HFF-Myc (cell line): ENCODE data around the gene ZNF385A.

Experiments used
- DNase-seq: peaks from one replicate; pipeline ENCODE4 v3.0.0-alpha.2; 2011; ENCODE audit warnings: low read depth; ENCODE audit errors: extremely low read depth
- H3K4me3 ChIP-seq: replicated peaks from 2 replicates; pipeline ENCODE4 v1.5.1; 2011; ENCODE audit warnings: low read depth, mild to moderate bottlenecking, control low read depth, low read length
- TF ChIP-seq, protein P1 (sequence below): IDR thresholded peaks from 2 replicates; pipeline ENCODE4 v1.5.1; 2012; ENCODE audit warnings: mild to moderate bottlenecking, low read depth, low read length, control low read depth; ENCODE audit errors: missing control alignments

The ZNF385A gene

DNA sequence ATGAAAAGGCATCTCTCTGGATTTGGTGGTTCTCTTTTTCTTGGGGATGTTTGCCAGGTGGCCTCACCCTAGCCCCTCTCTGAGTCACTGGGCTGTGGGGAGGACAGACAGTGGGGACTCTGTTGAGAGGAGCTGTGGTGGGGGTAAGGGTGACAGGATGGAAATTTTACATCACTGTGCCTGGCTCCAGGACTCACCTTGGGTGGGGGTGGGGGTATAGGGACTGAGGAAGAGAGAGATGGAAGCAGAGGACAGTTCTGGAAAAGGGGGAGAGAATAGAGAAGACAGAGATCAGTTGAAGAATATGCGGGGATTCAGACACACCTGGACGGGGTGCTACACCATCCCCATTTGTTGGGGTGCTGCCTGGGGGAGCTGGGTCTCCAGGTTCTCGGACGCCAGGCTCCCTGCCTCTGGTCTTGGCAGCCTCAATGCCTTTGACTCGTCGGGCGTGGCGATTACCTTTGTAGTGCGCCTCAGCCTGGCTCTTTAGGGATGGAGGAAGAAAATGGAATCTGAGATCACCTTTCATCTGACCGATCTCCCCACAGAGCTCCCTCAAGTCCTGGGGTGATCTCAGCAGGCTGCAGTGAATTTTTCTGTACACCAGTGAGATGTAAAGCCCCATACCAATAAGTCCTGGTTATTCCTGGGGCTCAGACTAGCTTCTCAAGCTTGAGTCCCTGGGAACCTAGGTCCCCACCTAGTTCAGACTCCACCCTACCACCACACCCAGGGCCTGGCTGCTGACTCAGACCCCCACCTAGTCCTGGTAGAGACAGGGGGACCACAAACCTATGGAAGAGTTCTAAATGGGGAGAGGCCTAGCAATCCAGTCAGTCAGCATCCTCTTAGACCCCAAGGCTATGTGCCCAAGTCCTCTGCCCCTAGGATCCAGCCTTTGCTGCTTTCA, 10.6 kb downstream of the ZNF385A start:
- TF ChIP-seq, protein P1, sequence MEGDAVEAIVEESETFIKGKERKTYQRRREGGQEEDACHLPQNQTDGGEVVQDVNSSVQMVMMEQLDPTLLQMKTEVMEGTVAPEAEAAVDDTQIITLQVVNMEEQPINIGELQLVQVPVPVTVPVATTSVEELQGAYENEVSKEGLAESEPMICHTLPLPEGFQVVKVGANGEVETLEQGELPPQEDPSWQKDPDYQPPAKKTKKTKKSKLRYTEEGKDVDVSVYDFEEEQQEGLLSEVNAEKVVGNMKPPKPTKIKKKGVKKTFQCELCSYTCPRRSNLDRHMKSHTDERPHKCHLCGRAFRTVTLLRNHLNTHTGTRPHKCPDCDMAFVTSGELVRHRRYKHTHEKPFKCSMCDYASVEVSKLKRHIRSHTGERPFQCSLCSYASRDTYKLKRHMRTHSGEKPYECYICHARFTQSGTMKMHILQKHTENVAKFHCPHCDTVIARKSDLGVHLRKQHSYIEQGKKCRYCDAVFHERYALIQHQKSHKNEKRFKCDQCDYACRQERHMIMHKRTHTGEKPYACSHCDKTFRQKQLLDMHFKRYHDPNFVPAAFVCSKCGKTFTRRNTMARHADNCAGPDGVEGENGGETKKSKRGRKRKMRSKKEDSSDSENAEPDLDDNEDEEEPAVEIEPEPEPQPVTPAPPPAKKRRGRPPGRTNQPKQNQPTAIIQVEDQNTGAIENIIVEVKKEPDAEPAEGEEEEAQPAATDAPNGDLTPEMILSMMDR = no peak
- no peak for DNase-seq
- no peak overlapping the region for H3K4me3 ChIP-seq

DNA sequence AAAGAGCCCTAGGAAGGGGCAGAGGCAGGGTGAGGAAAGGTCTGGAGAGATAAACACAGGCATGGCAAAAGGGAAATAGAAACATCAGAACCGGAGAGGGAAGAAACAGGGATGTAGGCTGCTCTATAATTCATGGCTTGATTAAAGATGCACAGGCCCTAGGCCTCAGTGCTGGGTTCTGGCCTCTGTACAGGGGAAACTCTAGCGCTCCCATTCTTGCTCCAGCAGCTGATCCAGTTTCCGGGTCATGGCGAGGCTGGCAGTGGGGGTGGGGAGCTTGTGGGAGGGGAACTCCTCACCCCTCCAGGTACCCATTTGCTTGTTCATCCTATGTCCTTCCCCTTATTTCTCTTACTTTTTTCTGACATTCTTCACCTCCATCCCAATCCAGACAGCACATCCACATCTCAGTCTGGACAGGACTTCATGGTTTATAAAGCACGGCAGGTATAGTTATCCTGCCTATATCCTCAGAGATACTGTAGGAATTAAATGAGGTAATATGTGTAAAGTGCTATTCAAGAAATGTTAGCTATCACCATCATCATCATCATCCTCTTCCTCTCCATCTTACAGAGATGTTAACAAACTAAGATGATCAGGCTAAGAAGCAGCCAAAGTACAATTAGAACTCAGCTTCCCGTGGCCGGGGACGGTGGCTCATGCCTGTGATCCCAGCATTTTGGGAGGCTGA, 12.3 kb downstream of the ZNF385A start:
- H3K4me3 ChIP-seq = no peak overlapping the region
- no peak for DNase-seq
- TF ChIP-seq, protein P1 = no peak

DNA sequence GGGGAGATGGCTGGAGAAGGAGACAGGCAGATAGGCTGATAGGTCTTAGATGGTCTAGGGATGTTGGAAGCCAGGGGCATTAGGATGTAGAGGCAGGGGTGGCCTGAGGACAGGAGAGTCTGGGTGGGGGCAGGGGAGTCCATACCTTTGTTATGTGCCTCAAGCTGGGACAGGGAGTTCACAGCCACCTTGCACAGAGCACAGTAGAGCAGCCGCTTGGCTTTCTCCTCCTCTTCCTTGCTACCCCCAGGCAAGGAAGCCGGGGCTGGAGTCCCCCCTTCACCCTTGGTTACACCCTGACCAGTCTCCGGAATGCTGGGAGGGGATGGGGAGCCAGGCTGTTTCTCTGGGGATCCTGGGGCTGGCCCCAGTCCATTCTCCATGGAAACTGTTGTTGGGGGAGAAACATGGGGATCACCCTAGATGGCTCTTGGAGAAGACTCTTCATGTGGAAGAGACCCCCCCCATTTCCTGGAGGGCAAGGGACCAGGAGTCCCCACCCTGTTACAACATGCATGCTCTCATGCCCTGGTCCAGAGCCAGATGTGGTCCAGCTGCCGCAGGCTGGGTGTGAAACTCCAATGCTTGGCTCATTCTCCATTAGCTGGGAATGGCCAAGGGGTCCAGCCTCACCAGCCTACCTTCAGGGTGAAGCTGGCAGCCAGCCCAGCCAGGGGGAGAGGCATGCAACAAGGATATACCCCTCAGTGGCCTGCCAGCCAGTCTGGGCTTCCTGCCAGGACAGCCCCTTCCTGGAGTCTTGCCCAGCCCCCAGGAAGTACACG, 13.0 kb downstream of the ZNF385A start:
- TF ChIP-seq, protein P1 = no peak
- no peak for DNase-seq
- no peak overlapping the region for H3K4me3 ChIP-seq

DNA sequence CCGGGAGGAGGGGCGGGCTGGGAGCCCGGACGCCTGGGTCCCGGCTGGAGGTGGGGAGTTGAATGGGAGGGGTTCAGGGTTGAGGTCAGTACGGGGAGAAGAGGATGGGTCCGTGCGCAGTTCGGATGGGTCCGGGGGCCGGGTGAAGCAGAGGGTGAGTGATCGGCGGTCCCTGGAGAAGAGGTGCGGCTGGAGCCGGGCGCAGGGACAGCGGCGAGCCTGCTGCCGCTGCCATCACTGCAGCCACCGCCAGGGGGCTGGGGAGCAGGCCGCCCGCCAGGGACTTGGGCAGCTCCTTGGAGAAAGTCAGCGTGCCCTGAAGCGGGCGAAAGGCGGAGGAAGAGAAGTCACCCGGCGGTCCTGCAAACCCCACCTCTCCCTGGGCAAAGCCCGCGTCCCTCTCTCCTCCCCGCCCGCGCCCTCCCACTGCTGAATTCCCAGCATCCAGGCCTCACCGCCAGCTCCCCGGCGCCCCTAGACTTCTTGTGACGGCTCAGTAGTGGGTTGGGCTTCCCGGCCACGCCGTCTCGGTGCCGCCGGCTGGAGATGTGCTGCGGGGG, 14.3 kb downstream of the ZNF385A start:
- TF ChIP-seq, protein P1 = peak; percentile 86
- H3K4me3 ChIP-seq = peak overlapping the region; percentile 31
- no peak for DNase-seq

GRCh38 chr12:54369597-54370131, 14.9 kb downstream of the ZNF385A start:
- H3K4me3 ChIP-seq = peak overlapping the region; percentile 31
- TF ChIP-seq, protein P1 = no peak

DNA sequence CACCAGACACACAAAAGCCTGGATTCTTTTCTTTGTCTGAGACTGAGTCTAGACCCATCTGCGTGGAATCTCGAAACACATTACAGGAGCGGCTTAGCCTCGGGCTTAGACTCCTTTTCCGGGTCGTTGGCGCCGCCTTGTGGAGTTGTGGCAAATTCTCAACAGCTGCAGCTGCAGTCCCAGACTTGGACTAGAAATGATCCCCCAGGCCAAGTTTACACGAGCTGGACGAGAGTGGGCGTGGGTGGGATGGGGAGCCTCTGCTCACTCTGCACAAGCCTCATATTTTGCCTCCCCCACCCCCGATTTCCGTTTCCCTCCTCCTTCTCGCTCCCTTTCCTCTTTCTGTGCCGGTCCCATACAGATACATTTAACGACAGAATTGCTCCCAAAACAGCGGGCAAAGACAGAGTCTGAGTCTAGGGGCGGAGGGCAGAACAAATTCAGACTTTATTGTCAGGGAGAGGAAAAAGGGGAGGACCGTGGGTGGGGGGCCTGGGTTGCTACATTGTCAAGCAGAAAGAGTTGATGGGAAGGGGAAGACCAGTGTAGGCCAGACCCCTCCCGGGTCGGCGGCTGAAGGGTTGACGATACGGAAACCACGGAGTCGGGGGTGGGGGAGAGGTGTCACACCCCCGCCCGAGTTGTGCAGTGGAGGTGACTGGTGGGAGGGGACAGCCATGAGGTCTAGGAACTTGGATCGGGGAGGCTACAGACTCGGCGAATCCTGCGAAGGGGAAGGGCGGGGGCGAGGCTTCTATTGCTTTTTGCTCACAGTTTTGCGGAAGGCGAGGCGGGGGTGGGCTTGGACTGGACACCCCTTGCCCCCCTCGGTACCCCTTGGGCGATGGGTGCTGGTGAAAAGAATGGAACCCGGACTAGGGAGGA, 15.6 kb downstream of the ZNF385A start:
- peak overlapping the region; percentile 31 for H3K4me3 ChIP-seq
- TF ChIP-seq, protein P1 = peak; percentile 86
- peak; percentile 78 for DNase-seq

More at GRCh38 chr12:54369597-54370131, 14.9 kb downstream of the ZNF385A start:
- DNase-seq = no peak
